Dendritic cell treated with granulocyte-macrophage colony-stimulating factor and Interleukin-4, amounts not matched to agents 40 ng/mL and 50 ng/mL, for 4 days (primary cell): ENCODE data around the gene BRD1.

Experiments
- H3K27ac Mint-ChIP-seq: one replicate; pipeline ENCODE4 v1.8.0; 2022; ENCODE audit warnings: mild to moderate bottlenecking, mixed read lengths
- H3K27me3 Mint-ChIP-seq: one replicate; pipeline ENCODE4 v1.8.0; 2022; ENCODE audit warnings: mild to moderate bottlenecking, mixed read lengths
- H3K36me3 Mint-ChIP-seq: one replicate; pipeline ENCODE4 v1.8.0; 2022; ENCODE audit warnings: low read depth, mixed read lengths
- H3K4me1 Mint-ChIP-seq: one replicate; pipeline ENCODE4 v1.8.0; 2022; ENCODE audit warnings: low read depth, mixed read lengths
- H3K4me3 Mint-ChIP-seq: one replicate; pipeline ENCODE4 v1.8.0; 2022; ENCODE audit warnings: mild to moderate bottlenecking, moderate library complexity, mixed read lengths
- H3K9me3 Mint-ChIP-seq: one replicate; pipeline ENCODE4 v1.8.0; 2022; ENCODE audit warnings: mixed read lengths
- intact Hi-C: fragments of 100-400 bp; cut with micrococcal nuclease; formaldehyde crosslinking; loops from one replicate; pipeline ENCODE4 v1.15.0; 2022

Gene BRD1

DNA sequence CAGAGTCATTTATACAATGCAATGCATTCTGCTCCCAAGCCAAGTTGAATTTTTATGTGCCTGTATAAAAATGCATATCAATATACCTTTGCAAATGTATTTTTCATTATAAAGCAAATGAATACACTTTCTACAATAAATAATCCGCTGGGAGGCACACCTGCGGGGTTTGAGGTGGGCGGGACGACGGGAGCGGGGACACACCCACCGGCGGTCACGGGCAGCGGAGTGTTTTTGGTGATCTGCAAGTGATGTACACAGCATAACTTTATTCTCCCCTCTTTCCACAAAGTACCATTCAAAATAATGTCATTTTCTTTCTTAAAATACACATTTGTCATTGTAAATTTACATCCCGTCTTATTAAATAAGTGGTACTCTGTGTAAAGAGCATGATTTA, 54.1 kb downstream of the BRD1 start:
- H3K4me3 Mint-ChIP-seq = no peak overlapping the region
- no peaks in the 10 kb centered on the region for H3K4me1 Mint-ChIP-seq
- no peaks in the 10 kb centered on the region for H3K9me3 Mint-ChIP-seq
- intact Hi-C loops = no loop called here
- peaks cover 75% of the 10 kb centered on the region for H3K36me3 Mint-ChIP-seq
- H3K27me3 Mint-ChIP-seq = peaks cover 16% of the 10 kb centered on the region
- H3K27ac Mint-ChIP-seq = no peak overlapping the region

GRCh38 chr22:49772692-49773091, 55.0 kb downstream of the BRD1 start:
- no peaks in the 10 kb centered on the region for H3K9me3 Mint-ChIP-seq
- intact Hi-C loops = no loop called here
- no peak overlapping the region for H3K27ac Mint-ChIP-seq
- no peak overlapping the region for H3K4me3 Mint-ChIP-seq
- H3K27me3 Mint-ChIP-seq = peaks cover 16% of the 10 kb centered on the region
- peaks cover 67% of the 10 kb centered on the region for H3K36me3 Mint-ChIP-seq
- H3K4me1 Mint-ChIP-seq = no peaks in the 10 kb centered on the region

DNA sequence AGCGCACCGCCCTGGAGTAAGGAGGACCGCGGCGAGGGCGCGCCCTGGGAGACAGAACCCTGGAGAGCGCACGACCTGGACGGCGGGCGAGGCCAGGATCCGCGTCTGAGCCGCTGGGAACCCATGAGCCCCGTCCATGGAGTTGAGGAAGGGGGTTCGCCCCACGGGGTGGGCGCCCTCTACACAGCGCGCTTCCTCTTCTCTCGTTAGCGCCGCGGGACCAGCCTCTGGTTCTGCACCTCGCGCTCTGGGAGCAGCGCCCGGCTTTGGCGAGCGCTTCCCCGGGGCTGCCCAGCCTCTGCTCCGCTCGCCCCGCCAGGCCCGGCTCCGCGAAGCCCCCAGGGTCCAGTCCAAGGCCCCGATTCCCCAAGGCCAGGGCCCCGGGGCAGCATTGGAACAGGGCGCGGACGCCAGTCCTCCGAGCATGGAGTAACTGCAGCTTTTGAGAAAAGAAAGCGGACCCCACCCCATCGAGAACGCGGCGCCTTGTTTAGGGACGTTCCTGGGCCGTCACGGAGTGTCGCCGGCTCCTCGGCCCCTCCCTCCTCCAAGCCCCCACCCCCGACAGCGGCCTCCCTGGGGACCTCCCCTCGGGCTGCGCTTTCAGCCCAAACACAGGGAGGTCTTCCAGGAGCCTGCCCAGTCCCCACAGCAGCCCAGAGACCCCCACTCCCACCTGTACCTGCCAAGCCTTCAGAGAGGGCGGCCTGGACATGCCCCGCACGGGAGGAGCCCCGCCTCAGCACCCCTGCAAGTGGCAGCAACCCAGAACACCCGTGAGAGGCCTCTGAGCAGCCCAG, 56.2 kb downstream of the BRD1 start:
- intact Hi-C loops = no loop called here
- Mint-ChIP-seq H3K9me3 (peaks cover 11% of the 10 kb centered on the region), H3K36me3 (peaks cover 54% of the 10 kb centered on the region), H3K4me1 (no peaks in the 10 kb centered on the region), H3K27ac (no peak overlapping the region), H3K27me3 (peaks cover 16% of the 10 kb centered on the region), H3K4me3 (no peak overlapping the region)

DNA sequence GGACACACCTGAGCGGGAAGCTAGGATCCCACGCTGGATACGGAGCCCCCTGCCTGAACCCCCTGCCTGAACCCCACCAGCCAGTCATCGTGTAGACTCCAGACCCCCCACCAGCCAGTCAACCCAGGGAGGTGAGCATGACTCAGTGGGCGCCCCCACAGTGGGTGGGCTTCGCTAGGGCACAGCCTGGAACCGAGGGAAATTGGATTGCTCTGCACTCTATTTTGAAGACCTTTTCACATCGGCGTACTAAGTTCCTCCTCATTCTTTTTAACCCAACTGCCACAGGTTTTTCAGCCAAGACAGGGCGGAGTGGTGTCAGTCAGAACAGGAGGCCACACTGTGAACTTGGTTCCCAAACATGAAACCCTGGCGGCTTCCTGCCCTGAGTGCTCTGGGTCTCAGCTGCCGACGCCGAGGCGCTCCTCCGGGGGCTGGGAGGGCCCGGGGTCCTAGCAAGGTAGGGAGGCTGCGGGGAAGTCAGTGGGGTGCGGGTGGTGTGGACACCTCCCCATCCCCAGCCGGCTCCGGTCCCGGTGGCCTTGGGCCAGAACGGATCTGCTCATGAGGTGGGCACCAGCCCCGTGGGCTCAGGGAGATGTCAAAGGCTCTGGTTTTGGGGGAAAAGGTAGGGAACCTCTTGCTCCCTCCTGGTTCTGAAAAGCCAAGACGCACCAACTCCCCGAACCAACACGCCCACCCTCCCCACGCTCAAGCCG, 57.0 kb downstream of the BRD1 start:
- Mint-ChIP-seq H3K4me3 (no peak overlapping the region), H3K36me3 (peaks cover 47% of the 10 kb centered on the region), H3K27ac (no peak overlapping the region), H3K4me1 (no peaks in the 10 kb centered on the region), H3K9me3 (peaks cover 16% of the 10 kb centered on the region), H3K27me3 (peaks cover 16% of the 10 kb centered on the region)
- intact Hi-C loops = no loop called here

DNA sequence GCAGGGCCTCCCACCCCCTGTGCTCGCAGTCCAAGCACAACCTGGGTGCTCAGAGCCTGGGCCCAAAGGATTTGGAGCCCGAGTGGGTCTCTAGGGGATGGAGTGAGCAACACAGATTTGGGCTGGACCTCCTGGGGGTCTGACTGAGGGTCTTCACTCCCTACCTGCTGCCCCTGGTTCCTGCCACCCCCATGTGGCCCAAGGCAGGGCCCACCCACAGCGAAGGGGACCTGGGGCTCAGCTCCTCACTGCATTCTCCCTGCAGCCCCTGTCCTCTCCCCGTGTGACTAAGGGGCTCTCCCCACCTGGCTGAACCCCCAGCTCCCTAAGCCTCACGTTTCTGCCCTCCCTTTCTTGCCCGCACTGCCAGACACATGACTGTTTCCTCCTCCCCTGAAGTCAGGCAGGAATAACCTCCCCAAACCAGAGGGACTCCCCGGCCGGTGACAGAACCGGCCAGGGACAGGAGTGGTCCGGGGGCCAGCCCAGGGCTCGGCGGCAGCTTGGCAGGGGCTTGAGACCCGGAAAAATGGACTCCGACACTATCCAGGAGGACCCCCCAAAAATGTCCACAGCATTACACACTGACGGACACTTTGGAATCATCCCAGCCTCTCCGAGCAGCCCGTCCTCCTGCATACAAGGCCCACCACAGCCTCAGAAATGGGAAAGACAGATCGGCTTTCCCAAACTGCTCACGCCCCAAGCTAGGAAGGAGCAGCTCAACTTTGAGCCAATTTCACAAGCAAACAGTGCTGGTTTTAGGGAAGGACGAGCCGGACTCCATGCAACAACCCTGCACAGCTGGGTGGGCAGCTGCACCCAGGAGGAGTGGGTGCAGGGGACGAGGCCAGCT, 57.8 kb downstream of the BRD1 start:
- intact Hi-C loops = loop anchor here (5.0 kb wide), 1 partner anchor 157 kb away; no protein-coding TSS in a partner anchor
- no peaks in the 10 kb centered on the region for H3K4me1 Mint-ChIP-seq
- H3K4me3 Mint-ChIP-seq = no peak overlapping the region
- peaks cover 16% of the 10 kb centered on the region for H3K9me3 Mint-ChIP-seq
- H3K27ac Mint-ChIP-seq = no peak overlapping the region
- peaks cover 16% of the 10 kb centered on the region for H3K27me3 Mint-ChIP-seq
- H3K36me3 Mint-ChIP-seq = peaks cover 39% of the 10 kb centered on the region

DNA sequence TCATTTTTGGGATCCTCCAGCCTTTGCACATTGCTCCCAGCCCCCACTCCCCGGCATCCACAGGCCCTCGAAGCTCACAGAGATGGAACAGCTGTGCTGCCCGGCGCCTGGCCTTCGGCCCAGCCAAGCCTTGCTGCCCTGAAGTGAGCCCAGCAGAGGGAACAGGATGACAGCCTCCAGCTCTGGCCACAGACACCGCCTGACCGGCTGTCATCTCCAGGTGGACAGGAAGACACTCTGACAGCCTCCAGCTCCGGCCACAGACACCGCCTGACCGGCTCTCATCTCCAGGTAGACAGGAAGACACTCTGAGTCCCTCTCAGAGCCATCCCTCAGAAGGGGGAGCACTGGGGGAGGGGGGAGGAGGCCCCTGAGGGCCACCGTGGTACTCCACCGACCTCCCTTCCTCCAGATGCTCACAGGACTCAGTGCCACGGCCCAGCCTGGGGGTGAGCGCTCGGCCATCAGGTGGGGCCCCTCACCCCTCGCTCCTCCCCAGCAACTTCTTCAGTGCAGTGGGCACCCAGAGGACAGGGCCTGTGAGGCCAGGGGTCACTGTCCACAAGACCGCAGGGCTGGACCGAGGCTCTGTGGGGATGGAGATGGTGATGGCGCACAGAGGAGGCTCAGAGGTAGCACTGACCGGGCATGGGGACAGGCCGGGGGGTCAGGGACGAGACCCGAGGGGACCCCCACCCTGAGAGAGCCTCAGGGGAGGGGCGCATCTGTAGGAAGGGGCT, 58.6 kb downstream of the BRD1 start:
- Mint-ChIP-seq H3K27me3 (peaks cover 16% of the 10 kb centered on the region), H3K4me1 (no peaks in the 10 kb centered on the region), H3K27ac (no peak overlapping the region), H3K36me3 (peaks cover 31% of the 10 kb centered on the region), H3K4me3 (no peak overlapping the region), H3K9me3 (peaks cover 16% of the 10 kb centered on the region)
- intact Hi-C loops = loop anchor here (5.0 kb wide), 1 partner anchor 158 kb away; no protein-coding TSS in a partner anchor

GRCh38 chr22:49768077-49768910, 59.4 kb downstream of the BRD1 start:
- Mint-ChIP-seq H3K27me3 (peaks cover 16% of the 10 kb centered on the region), H3K4me3 (no peak overlapping the region), H3K27ac (no peak overlapping the region), H3K4me1 (no peaks in the 10 kb centered on the region), H3K36me3 (peaks cover 23% of the 10 kb centered on the region), H3K9me3 (peaks cover 16% of the 10 kb centered on the region)
- intact Hi-C loops = loop anchor here (5.0 kb wide), 1 partner anchor 159 kb away; no protein-coding TSS in a partner anchor

GRCh38 chr22:49767355-49768062, 60.2 kb downstream of the BRD1 start:
- H3K9me3 Mint-ChIP-seq = peaks cover 16% of the 10 kb centered on the region
- intact Hi-C loops = loop anchor here (5.0 kb wide), 1 partner anchor 160 kb away; no protein-coding TSS in a partner anchor

GRCh38 chr22:49765951-49766350, 61.7 kb downstream of the BRD1 start:
- Mint-ChIP-seq H3K9me3 (peaks cover 16% of the 10 kb centered on the region), H3K36me3 (peaks cover 2% of the 10 kb centered on the region), H3K4me3 (no peak overlapping the region), H3K4me1 (peaks cover 4% of the 10 kb centered on the region), H3K27me3 (no peaks in the 10 kb centered on the region), H3K27ac (no peak overlapping the region)
- intact Hi-C loops = loop anchor here (5.0 kb wide), 1 partner anchor 161 kb away; no protein-coding TSS in a partner anchor

More at GRCh38 chr22:49767355-49768062, 60.2 kb downstream of the BRD1 start:
- Mint-ChIP-seq H3K36me3 (peaks cover 16% of the 10 kb centered on the region), H3K27me3 (peaks cover 12% of the 10 kb centered on the region), H3K4me3 (no peak overlapping the region), H3K27ac (no peak overlapping the region), H3K4me1 (no peaks in the 10 kb centered on the region)

DNA sequence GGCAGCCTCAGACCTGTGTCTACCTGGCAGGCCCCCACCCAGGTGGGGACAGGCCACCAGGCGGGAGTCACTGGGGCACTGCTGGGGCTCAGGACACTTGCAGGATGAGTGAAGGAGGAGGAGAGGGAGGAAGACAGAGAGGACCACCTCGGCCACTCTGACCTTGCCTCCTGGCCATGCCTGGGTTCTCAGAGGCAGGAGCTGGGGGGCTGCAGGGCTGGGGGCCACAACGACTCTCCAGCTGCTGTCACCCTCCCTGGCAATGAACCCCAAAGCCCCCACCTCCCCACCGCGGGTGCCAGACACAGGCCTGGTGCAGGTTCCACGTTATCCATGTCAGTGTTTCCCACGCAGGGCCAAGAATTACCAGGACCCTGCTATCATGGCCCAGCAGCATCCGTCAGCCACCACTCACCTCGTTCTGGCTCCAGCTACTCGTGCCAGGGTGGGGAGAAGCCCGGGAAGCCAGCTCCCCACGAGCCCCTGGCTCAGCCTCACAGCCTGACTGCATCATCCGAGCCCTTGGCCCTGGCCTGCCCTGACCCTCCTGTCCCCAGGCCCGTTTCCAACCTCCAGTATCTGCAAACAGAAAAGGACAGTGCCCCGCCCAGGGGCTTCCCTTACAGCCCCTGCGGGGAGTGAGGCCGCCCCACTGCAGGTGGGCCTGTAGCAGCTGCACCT, 62.4 kb downstream of the BRD1 start:
- no peaks in the 10 kb centered on the region for H3K36me3 Mint-ChIP-seq
- peaks cover 11% of the 10 kb centered on the region for H3K4me1 Mint-ChIP-seq
- no peak overlapping the region for H3K27ac Mint-ChIP-seq
- intact Hi-C loops = loop anchor here (5.0 kb wide), 1 partner anchor 162 kb away; no protein-coding TSS in a partner anchor
- H3K27me3 Mint-ChIP-seq = no peaks in the 10 kb centered on the region
- H3K9me3 Mint-ChIP-seq = peaks cover 16% of the 10 kb centered on the region
- no peak overlapping the region for H3K4me3 Mint-ChIP-seq

DNA sequence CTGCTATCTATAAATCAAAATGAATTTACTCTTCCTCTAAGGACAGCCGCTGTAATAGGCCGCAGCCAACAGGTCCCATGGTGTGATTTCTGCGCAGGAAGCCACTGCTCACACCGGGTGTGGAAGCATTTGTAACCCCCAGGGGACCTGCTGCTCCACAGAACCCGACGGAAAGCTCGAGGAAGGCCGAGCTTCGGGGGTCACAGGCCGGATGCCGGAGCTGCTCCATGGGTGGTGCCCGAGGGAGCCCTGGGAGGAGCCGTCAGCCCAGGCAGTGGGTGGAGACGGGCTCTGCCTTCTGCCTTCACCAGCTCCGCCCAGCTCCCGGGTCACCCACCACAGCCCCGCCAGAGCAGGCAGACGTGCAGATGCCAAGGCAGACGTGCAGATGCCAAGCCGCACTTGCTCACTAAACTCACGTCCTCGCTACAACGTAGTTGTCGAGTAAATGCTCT, 63.5 kb downstream of the BRD1 start:
- Mint-ChIP-seq H3K36me3 (no peaks in the 10 kb centered on the region), H3K27ac (no peak overlapping the region), H3K9me3 (peaks cover 16% of the 10 kb centered on the region), H3K4me3 (no peak overlapping the region), H3K4me1 (peaks cover 14% of the 10 kb centered on the region), H3K27me3 (no peaks in the 10 kb centered on the region)
- intact Hi-C loops = no loop called here
